ENCODE results near the gene OR6B1. TPM values are rescaled to one million over a fixed set of nuclear protein-coding genes. Genes with fewer than 3 reads are reported as not detected.

OR6B1 gene
- total RNA-seq, 1 donor from 2014 or later, result not detected

GRCh38 chr7:144028547-144028946, 28.4 kb downstream of the OR6B1 start:
- H3K27ac Mint-ChIP-seq (ENCODE audit: unreplicated experiment), result no peak overlapping the region
- TF ChIP-seq CTCF (IDR thresholded peaks at IDR 0.05; ENCODE audit: unreplicated experiment), result no peak
- no peak for DNase-seq (ENCODE audit: low spot score)
- H3K4me3 Mint-ChIP-seq (ENCODE audit: unreplicated experiment), result no peak overlapping the region
- H3K27me3 Mint-ChIP-seq (ENCODE audit: unreplicated experiment), result no peaks in the 10 kb centered on the region
- no peaks in the 10 kb centered on the region for H3K36me3 Mint-ChIP-seq (ENCODE audit: low read depth, unreplicated experiment)
- no peaks in the 10 kb centered on the region for H3K9me3 Mint-ChIP-seq (ENCODE audit: unreplicated experiment)
- peaks cover 4% of the 10 kb centered on the region for H3K4me1 Mint-ChIP-seq (ENCODE audit: unreplicated experiment)

DNA sequence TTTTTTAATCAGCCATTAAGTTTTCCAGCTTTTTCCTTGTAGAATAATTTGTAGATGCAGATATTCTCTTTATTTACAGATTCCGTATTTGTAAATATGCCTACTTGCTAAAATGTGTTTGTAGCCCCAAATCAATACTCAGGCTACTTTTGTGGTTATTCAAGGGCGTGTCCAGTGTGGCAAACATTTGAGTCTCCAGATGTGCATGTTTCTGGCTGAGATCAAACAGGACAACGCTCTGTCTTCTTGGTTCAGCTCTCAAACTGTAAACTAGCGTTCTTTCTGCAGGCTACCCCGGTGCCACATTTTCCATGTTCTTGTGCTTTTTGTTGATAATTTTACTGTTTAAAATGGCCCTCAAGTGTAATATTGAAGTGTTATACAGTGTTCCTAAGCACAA, 32.4 kb downstream of the OR6B1 start:
- Mint-ChIP-seq H3K27me3 (ENCODE audit: unreplicated experiment) (no peaks in the 10 kb centered on the region), H3K4me3 (ENCODE audit: unreplicated experiment) (no peak overlapping the region), H3K36me3 (ENCODE audit: low read depth, unreplicated experiment) (no peaks in the 10 kb centered on the region), H3K27ac (ENCODE audit: unreplicated experiment) (no peak overlapping the region), H3K9me3 (ENCODE audit: unreplicated experiment) (no peaks in the 10 kb centered on the region), H3K4me1 (ENCODE audit: unreplicated experiment) (peaks cover 9% of the 10 kb centered on the region)
- DNase-seq (ENCODE audit: low spot score), result no peak
- no peak for TF ChIP-seq CTCF (IDR thresholded peaks at IDR 0.05; ENCODE audit: unreplicated experiment)

DNA sequence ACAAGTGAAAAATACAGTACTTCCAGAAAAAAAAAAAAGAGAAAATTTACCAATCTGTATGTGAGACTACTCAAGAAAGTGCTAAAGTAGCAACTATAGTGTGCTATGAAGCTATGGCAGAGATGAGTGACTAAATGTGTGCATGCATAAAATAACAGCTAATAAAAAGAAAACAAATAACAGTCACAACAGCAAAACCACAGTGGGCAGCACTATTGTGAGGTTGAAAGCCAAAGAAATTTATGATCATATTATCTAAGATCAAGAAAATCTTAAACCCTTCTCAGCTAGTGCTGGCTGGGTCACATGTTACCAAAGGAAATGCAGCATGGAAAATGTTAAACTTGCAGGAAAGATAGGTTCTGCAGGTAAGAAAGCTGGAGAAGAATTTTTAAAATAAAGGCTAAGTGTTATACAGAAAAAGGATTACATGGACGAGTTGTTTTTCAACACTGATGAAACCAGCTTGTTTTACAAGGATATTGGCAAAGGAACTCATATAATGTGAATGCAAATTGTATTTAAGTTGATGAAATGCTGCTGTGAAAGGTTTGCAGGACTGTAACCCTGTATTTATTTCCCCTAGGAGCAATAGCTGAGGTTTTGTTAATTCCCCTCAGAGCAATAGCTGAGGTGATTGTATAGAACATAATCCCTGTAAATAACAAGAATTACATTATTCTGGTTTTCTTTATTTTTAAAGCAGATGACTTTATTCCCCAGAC, 33.0 kb downstream of the OR6B1 start:
- no peak overlapping the region for H3K4me3 Mint-ChIP-seq (ENCODE audit: unreplicated experiment)
- no peaks in the 10 kb centered on the region for H3K36me3 Mint-ChIP-seq (ENCODE audit: low read depth, unreplicated experiment)
- TF ChIP-seq CTCF (IDR thresholded peaks at IDR 0.05; ENCODE audit: unreplicated experiment), result no peak
- H3K27me3 Mint-ChIP-seq (ENCODE audit: unreplicated experiment), result no peaks in the 10 kb centered on the region
- peaks cover 9% of the 10 kb centered on the region for H3K4me1 Mint-ChIP-seq (ENCODE audit: unreplicated experiment)
- no peak overlapping the region for H3K27ac Mint-ChIP-seq (ENCODE audit: unreplicated experiment)
- no peaks in the 10 kb centered on the region for H3K9me3 Mint-ChIP-seq (ENCODE audit: unreplicated experiment)
- DNase-seq (ENCODE audit: low spot score), result no peak

DNA sequence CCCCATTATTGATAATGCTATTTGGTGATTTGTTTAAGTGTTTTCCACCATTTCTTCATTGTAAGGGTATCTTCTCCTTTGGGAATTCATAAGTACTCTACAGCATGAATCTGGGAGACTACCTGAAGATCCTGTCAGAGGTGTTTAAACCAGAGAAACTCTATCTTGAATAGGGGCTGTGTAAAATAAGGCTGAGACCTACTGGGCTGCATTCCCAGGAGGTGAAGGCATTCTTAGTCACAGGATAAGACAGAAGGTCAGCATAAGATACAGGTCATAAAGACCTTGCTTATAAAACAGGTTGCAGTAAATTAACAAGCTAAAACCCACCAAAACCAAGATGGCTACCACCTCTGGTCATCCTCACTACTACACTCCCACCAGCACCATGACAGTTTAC, 35.3 kb downstream of the OR6B1 start:
- no peak for TF ChIP-seq CTCF (IDR thresholded peaks at IDR 0.05; ENCODE audit: unreplicated experiment)

GRCh38 chr7:144036302-144036885, 36.3 kb downstream of the OR6B1 start:
- Mint-ChIP-seq H3K36me3 (ENCODE audit: low read depth, unreplicated experiment) (no peaks in the 10 kb centered on the region), H3K27me3 (ENCODE audit: unreplicated experiment) (no peaks in the 10 kb centered on the region), H3K4me3 (ENCODE audit: unreplicated experiment) (no peak overlapping the region), H3K4me1 (ENCODE audit: unreplicated experiment) (peaks cover 9% of the 10 kb centered on the region), H3K9me3 (ENCODE audit: unreplicated experiment) (no peaks in the 10 kb centered on the region), H3K27ac (ENCODE audit: unreplicated experiment) (no peak overlapping the region)
- TF ChIP-seq CTCF (IDR thresholded peaks at IDR 0.05; ENCODE audit: unreplicated experiment), result no peak
- no peak for DNase-seq (ENCODE audit: low spot score)

More for the DNA sequence above, 35.3 kb downstream of the OR6B1 start:
- H3K4me1 Mint-ChIP-seq (ENCODE audit: unreplicated experiment), result peaks cover 9% of the 10 kb centered on the region
- H3K9me3 Mint-ChIP-seq (ENCODE audit: unreplicated experiment), result no peaks in the 10 kb centered on the region
- H3K27me3 Mint-ChIP-seq (ENCODE audit: unreplicated experiment), result no peaks in the 10 kb centered on the region
- H3K36me3 Mint-ChIP-seq (ENCODE audit: low read depth, unreplicated experiment), result no peaks in the 10 kb centered on the region
- H3K27ac Mint-ChIP-seq (ENCODE audit: unreplicated experiment), result no peak overlapping the region
- no peak overlapping the region for H3K4me3 Mint-ChIP-seq (ENCODE audit: unreplicated experiment)
- no peak for DNase-seq (ENCODE audit: low spot score)

Data from endothelial cell (in vitro differentiated cells).